GM21529 (cell line): ENCODE results near the gene MIF4GD.

Experiments
- ATAC-seq: cut with Tn5 transposase; IDR thresholded peaks from one replicate; pipeline ENCODE4 v1.9.1; 2021; ENCODE audit not compliant: unreplicated experiment

MIF4GD gene

GRCh38 chr17:75238684-75239191 is 32.3 kb downstream of the MIF4GD start:
- ATAC-seq, result no peak

DNA sequence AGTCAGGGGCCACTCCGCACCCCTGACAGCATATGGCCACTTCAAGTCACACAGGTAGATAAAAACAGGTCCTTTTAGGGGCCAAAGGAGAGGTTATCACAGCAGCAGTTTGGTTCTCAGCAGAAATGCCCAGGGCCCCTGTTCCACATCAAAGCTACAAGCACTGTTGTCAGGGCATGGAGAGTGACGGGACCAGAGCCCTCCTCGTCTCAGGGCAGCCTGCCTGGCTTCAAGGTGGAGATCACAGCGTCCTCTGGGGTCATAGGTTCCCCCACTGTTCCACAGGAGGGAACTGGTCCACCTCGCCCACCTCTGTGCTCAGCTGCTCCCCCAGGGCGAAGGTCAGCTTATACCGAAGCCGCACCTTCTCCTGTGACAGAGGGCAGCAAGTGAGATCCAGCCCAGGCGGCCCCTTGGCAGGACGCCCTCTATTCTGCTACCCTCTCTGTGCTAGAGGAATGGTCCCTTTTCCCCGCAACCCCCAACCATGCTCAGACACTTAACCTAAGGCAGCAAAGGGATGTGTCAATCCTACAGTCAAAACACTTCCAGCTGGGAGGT is 32.9 kb downstream of the MIF4GD start:
- no peak for ATAC-seq

DNA sequence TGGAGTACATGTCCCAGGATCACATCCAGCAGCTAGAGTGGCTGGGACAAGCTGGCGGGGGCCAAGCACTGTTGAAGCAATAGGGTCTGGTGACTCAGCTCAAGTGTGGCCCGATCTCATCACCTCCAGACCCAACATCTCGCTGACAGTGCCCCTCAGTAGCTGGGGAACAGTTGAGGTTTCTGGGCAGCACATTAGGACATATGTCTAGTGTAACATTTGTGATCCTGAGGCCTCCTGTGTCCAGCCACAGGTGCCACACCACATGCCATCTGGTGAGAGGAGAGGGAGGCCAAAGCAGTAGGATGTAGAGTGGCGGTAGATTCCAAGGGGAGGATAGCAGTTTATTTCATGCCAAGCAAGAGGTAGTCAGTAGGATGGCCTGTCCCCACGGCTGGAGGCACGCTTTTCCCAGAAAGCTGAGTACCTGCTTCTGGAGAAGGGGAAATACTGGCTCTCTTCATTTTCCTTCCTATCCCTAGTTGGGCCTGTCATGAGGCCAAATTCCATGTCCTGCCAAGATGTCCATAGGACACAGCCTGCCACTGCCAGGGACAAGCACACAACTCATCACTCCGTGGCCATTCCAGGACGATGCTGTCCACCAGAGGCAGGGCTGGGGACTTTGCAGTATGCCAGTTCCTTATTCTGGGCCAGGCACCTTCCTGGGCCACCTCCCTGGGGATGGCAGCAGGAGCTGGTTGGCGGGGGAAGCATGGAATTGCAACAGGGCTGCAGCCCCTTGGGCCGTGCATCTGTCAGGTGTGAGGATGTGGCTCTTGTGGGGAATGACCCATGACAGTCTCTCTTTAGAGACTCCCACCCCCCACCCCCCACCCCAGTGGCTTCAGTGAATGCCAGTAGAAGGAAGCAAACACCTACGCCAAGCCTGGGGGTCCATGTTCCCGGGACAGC is 33.7 kb downstream of the MIF4GD start:
- ATAC-seq, result no peak

DNA sequence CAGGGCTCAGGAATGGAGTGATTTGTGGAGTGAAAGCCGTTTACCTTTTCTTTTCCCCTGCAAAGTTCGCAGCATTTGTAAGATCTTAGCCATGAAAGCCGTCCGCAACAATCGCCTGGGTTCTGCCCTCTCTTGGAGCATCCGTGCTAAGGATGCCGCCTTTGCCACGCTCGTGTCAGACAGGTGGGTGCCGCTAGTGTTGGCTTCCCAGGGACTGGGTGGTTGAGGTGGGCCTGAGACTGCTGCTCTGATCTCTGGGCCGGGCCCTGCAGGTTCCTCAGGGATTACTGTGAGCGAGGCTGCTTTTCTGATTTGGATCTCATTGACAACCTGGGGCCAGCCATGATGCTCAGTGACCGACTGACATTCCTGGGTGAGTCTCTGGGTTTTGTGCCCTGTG is 38.2 kb downstream of the MIF4GD start:
- no peak for ATAC-seq

- ATAC-seq, result no peak
Measured at GRCh38 chr17:75231741-75232464, 39.1 kb downstream of the MIF4GD start.

DNA sequence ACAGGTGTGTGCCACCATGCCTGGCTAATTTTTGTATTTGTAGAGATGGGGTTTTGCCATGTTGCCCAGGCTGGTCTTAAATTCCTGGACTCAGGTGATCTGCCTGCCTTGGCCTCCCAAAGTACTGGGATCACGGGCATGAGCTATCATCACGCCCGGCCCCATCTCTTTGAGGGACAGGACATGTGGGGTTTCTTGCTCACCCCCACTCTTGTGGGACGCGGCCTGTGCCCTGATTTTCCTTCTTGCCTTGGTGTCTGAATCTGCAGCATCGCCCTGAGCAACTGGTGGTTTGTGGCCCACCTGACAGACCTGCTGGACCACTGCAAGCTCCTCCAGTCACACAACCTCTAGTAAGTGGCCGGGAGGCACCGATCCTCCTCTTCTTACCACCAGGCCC is 40.0 kb downstream of the MIF4GD start:
- no peak for ATAC-seq

DNA sequence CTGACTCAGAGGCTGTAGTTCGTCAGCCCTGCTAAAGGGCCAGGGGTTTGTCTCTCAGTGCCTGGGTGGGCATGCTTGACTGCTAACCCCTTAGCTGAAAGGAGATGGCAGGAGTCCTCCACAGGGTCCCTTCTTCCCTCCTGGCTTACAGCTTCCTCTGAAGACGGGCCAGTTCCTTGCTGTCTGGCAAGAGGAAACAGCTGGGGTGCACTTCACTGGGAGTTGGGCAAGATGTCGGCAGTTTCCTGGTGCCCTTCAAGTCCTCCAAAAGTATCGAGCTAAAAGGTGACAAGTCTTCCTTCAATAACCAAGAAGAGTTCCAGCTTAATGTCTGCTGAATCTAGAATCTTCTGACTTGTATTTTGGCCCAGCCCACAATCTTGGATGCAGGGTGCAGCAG is 42.2 kb downstream of the MIF4GD start:
- ATAC-seq, result no peak

DNA sequence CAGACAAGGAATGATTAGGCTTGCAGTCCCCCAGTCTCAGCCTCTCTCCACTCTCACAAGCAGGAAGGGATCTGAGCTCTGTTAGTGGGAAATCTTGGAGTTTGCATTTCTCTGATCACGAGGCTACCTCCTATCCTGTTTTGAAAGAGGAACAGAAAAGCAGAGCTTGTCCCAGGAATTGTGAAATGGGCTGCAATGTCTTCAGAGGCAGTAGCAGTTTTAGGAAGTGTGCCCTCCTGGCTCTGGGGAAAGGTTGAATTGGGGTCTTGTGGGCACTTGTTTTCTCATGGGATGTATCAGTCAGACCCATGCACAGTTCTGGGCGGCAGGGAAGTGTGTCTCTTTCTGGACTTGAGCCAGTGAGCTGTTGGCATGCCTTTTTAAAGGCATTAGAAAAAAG is 42.7 kb downstream of the MIF4GD start:
- no peak for ATAC-seq

- ATAC-seq, result no peak
Measured at GRCh38 chr17:75227729-75228128, 43.3 kb downstream of the MIF4GD start.

GRCh38 chr17:75225016-75225415 is 46.0 kb downstream of the MIF4GD start:
- no peak for ATAC-seq

- no peak for ATAC-seq
Measured at GRCh38 chr17:75219815-75220214, 51.2 kb downstream of the MIF4GD start.

DNA sequence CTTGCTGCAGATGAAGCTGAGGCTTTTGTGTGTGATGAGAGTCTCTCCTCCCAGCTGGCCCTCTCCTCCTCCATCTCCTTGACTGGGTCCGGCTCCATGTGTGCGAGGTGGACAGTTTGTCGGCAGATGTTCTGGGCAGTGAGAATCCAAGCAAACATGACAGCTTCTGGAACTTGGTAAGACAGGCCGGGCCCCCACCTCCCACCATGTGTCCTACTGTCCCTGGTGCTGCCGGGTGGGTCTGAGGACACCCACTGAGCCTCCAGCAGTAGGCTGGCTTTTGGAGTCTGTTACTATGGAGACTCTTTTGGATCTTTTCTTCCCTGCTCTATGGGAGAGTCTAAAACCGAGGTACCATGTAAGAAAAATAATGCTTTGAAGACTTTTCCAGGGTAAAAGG is 52.9 kb downstream of the MIF4GD start:
- no peak for ATAC-seq
